ENCODE measurements around the gene S100A1.

The S100A1 gene

DNA sequence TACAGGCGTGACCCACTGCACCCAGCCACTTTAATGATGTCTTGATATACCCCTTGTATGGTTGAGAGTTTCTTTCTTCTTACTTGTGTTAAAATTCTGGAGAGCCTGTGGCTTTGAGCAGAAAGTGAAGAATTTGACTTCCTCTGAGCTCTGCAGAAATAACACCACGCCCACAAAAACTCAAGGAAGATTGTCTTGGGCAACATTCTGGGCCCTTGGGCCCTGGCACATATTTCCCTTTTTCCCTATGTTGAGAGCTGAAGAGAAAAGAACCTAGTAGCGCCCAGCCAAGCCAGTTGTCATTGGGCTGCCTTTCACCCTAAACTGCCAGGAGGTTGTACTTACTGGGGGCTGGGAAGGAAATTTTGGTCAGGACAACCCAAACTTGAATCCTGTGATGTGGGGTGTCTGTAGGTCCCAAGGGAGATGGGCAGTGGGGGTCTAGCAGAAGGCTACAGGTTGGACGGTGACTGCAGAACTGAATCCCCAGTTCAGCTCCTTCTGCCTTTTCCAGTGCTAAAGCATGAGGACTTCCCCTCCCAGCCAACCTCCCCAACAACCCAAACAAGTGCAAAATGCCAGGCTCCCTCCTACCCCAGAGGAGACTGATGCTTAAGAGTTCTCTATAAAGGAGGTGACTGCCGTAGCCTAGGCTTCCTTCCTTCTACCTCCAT, 18.6 kb downstream of the S100A1 start:
- TF ChIP-seq CTCF (IDR thresholded peaks at IDR 0.05; ENCODE audit: low read depth, low read length, poor library complexity, severe bottlenecking) (no peak), EZH2phosphoT487 (IDR thresholded peaks at IDR 0.05; ENCODE audit: borderline replicate concordance, low read length) (no peak)
- Histone ChIP-seq H3K79me2 (ENCODE audit: control insufficient read depth, low read length) (no peaks in the 10 kb centered on the region; the same call in 1 of the 2 replicates), H3K9me2 (replicated peaks; ENCODE audit: control insufficient read depth, low read length) (no peaks in the 10 kb centered on the region), H3K4me3 (ENCODE audit: low read length) (no peak overlapping the region), H3K27me3 (ENCODE audit: control insufficient read depth, low read length) (no peaks in the 10 kb centered on the region), H3K4me2 (ENCODE audit: low read length) (no peak overlapping the region), H3K36me3 (ENCODE audit: control insufficient read depth, low read length) (peaks cover 55% of the 10 kb centered on the region), H3K9me3 (ENCODE audit: control insufficient read depth, insufficient read depth, low read length) (no peaks in the 10 kb centered on the region), H3K27ac (ENCODE audit: low read depth, low read length) (no peak overlapping the region), H4K20me1 (ENCODE audit: control insufficient read depth, insufficient read depth, low read depth, low read length) (no peaks in the 10 kb centered on the region), H3F3A (ENCODE audit: control insufficient read depth, insufficient read depth) (peaks cover 17% of the 10 kb centered on the region), H3K4me1 (ENCODE audit: control insufficient read depth, low read length) (no peaks in the 10 kb centered on the region)

DNA sequence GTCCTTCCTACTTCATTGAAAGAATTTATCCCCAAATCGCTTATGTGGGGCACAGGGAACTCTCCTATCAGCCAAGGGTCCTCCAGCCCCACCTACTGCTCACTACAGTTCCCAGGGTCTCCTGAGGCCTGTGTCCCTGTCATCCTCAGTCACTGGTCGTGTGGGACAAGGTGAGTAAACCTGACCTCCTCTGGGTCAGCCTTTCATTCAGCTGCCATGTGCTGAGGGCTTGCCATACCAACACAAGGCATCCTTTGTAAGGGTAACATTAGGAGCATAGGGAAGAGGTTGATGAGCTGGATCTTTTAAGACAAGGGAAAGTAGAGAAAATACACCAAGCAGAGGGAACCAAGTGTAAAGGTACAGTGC, 19.1 kb downstream of the S100A1 start:
- H3K79me2 ChIP-seq (ENCODE audit: control insufficient read depth, low read length) = no peaks in the 10 kb centered on the region
- peaks cover 17% of the 10 kb centered on the region for H3F3A ChIP-seq (ENCODE audit: control insufficient read depth, insufficient read depth)
- no peak overlapping the region for H3K4me3 ChIP-seq (ENCODE audit: low read length)
- H3K27ac ChIP-seq (ENCODE audit: low read depth, low read length) = no peak overlapping the region
- H3K27me3 ChIP-seq (ENCODE audit: control insufficient read depth, low read length) = no peaks in the 10 kb centered on the region
- no peaks in the 10 kb centered on the region for H3K9me3 ChIP-seq (ENCODE audit: control insufficient read depth, insufficient read depth, low read length)
- H3K36me3 ChIP-seq (ENCODE audit: control insufficient read depth, low read length) = peaks cover 50% of the 10 kb centered on the region
- no peaks in the 10 kb centered on the region for H3K4me1 ChIP-seq (ENCODE audit: control insufficient read depth, low read length)
- no peaks in the 10 kb centered on the region for H4K20me1 ChIP-seq (ENCODE audit: control insufficient read depth, insufficient read depth, low read depth, low read length)
- H3K9me2 ChIP-seq (replicated peaks; ENCODE audit: control insufficient read depth, low read length) = no peaks in the 10 kb centered on the region
- no peak overlapping the region for H3K4me2 ChIP-seq (ENCODE audit: low read length)
- TF ChIP-seq CTCF (IDR thresholded peaks at IDR 0.05; ENCODE audit: low read depth, low read length, poor library complexity, severe bottlenecking) (no peak), EZH2phosphoT487 (IDR thresholded peaks at IDR 0.05; ENCODE audit: borderline replicate concordance, low read length) (no peak)

DNA sequence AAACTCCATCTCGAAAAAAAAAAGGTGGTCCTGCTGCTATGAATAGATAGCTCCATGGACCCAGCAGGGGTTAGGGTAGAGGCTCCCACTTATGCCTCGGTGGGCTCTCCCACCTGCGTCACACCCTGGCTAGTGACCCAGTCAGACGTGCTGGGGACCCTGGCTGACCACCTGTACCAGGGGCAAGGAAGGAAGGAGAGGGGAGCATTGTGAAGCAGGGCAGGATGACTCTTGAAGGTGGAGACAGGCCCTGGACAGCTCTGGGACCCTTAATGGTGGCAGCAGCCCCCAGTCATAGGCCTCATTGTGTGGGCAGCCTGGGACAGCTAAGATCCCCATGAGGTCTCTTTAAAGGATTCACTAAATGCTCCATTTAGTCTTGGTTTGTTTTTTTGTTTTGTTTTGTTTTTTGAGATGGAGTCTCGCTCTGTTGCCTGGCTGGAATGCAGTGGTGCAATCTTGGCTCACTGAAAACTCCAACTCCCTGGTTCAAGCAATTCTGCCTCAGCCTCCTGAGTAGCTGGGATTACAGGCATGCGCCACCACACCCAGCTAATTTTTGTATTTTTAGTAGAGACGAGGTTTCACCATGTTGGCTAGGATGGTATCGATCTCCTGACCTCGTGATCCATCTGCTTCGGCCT, 19.9 kb downstream of the S100A1 start:
- Histone ChIP-seq H3K4me1 (ENCODE audit: control insufficient read depth, low read length) (no peaks in the 10 kb centered on the region), H3K36me3 (ENCODE audit: control insufficient read depth, low read length) (peaks cover 42% of the 10 kb centered on the region), H3K27ac (ENCODE audit: low read depth, low read length) (no peak overlapping the region), H3K27me3 (ENCODE audit: control insufficient read depth, low read length) (no peaks in the 10 kb centered on the region), H3F3A (ENCODE audit: control insufficient read depth, insufficient read depth) (peaks cover 17% of the 10 kb centered on the region), H4K20me1 (ENCODE audit: control insufficient read depth, insufficient read depth, low read depth, low read length) (no peaks in the 10 kb centered on the region), H3K79me2 (ENCODE audit: control insufficient read depth, low read length) (no peaks in the 10 kb centered on the region), H3K9me2 (replicated peaks; ENCODE audit: control insufficient read depth, low read length) (no peaks in the 10 kb centered on the region), H3K4me3 (ENCODE audit: low read length) (no peak overlapping the region), H3K4me2 (ENCODE audit: low read length) (no peak overlapping the region), H3K9me3 (ENCODE audit: control insufficient read depth, insufficient read depth, low read length) (no peaks in the 10 kb centered on the region)
- TF ChIP-seq CTCF (IDR thresholded peaks at IDR 0.05; ENCODE audit: low read depth, low read length, poor library complexity, severe bottlenecking) = no peak
- TF ChIP-seq EZH2phosphoT487 (IDR thresholded peaks at IDR 0.05; ENCODE audit: borderline replicate concordance, low read length) = no peak
